Retina (tissue), 1 donor: Measurements from ENCODE around the gene IMMP2L.

ENCODE experiments used
- DNase-seq: peaks from one replicate; pipeline ENCODE4 v3.0.0-alpha.2; 2016

The IMMP2L gene

DNA sequence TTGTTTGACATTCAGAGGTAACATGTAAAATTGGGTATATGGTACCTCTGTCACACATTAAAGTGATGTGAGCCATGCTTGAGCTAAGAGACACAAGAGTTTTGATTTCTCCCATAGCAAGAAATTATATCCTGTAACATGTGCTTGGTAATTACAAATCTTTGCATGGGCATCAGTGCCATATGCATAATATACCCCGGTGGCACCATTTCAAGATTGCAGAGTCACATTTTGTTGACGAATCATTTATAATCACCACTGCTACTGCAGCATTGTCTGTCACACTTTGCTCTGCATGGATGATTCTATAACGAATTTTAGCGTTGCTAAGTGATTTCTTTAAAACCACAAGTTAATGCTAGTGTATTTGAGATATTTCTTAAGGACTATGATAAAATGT is 915.0 kb downstream of the IMMP2L start:
- DNase-seq = no peak

GRCh38 chr7:110646804-110647203 is 915.5 kb downstream of the IMMP2L start:
- no peak for DNase-seq

GRCh38 chr7:110645616-110646015 is 916.7 kb downstream of the IMMP2L start:
- DNase-seq = no peak

GRCh38 chr7:110645060-110645459 is 917.2 kb downstream of the IMMP2L start:
- DNase-seq = no peak

- DNase-seq = no peak
Measured at GRCh38 chr7:110637252-110637651, 925.0 kb downstream of the IMMP2L start.

DNA sequence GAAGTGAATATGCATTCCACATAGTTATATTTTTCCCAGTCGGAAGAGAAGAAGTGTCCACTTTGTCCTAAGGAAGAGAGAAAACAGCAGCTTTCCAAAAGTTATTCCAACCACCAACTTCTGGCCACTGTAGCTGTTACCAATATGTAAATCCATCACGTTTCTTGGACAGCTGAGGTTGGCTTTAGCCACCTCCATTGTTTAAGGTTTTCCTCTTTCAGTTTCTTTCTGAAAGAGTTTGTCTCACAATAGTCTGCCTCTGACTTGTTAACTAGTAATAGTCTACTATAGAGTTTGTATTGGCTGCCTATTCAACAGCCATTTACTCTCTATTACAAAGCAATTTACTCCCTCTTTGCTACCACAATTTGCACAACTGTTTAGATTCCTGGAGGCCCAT is 929.0 kb downstream of the IMMP2L start:
- DNase-seq = no peak

GRCh38 chr7:110626414-110626813 is 935.9 kb downstream of the IMMP2L start:
- no peak for DNase-seq

- DNase-seq = no peak
Measured at GRCh38 chr7:110625294-110625693, 937.0 kb downstream of the IMMP2L start.

DNA sequence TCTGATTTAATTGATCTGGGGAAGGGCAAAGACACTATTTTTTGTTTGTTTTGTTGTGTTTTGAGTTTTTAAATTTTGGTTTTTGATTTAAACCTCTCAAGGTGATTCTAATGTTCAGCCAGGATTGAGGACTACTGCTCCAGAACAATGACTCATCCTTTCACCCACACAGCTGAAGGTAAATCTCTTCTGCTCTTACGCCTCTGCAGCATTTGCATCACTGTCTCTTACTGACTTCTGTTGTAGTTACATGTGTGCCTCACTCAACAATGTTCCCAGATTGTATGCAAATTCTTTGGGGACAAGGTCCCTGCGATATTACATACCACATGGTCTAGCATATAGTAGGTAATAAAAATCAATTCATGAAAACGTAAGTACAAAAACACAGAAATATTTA is 938.9 kb downstream of the IMMP2L start:
- no peak for DNase-seq

- DNase-seq = no peak
Measured at GRCh38 chr7:110621289-110621688, 941.0 kb downstream of the IMMP2L start.

DNA sequence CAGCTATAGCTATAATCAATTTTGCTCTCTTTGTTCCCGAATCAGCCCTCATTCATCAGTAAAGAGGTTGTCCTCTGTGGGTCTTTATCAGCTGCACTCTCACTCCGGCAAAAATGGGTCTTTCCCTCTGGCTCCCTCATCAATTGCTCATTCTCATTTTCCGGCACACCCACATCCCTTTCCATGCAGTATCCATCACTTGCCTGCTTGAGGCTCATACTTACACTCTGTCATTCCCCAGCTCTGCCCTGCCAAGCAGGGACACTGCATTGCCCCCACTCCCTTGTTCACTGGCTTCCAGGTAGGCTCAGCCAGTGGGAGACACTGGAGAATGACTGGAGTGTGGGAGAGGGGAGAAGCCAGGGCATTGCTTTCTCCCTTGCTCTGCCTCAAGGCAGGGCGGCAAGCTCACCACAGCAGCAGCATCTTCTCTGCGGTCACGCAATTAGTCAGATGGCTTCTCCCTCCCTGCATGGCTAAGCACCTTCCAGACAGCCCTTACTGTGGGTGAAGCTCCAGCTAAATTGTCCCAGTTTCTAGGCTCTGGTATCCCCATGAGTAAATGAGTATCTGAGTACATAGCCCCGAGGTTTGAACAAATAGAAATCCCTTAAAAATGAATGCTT is 942.1 kb downstream of the IMMP2L start:
- DNase-seq = no peak
